HG03108 (cell line): ENCODE data around the gene CHAF1B.

ENCODE experiments used
- ATAC-seq: cut with Tn5 transposase; IDR thresholded peaks from one replicate; pipeline ENCODE4 v1.9.1; 2021; ENCODE audit warnings: moderate library complexity; ENCODE audit not compliant: unreplicated experiment

Gene CHAF1B

DNA sequence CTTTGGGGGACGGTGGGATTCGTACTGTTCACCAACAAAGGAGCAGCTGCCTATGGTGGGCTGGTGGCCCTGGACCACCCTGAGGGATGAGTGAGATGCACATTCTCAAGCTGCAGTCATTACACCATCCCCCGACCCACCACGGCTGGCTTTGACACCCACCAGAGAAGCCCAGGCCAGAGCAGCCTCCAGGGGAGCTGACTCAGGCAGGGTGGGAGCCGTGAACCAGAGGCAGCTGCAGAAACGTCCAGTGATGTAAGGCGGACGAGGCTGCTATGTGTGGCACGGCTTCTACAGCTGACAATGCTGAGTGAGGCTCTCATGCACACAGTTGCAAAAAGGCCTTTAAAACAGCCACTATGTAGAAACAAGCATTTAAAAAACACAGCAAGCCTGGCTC lies 40.1 kb downstream of the CHAF1B start:
- ATAC-seq: no peak

DNA sequence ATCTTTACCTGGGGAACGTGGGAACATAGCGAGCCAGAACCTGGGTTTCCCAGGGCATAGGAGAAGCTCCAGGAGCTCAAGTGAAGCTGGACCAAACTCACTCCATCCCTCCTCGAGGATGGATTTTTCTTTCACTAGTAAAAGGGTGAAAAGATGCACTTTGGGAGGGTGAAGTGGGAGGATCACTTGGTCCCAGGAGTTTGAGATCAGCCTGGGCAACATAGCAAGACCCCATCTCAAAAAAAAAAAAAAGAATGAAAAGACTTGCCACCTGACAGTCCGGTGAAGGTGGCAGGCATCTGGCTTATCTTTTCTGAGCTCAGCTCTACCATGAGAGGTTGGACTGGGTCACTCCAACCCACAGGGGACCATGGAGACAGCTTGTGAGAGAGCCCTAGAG lies 42.3 kb downstream of the CHAF1B start:
- no peak for ATAC-seq

DNA sequence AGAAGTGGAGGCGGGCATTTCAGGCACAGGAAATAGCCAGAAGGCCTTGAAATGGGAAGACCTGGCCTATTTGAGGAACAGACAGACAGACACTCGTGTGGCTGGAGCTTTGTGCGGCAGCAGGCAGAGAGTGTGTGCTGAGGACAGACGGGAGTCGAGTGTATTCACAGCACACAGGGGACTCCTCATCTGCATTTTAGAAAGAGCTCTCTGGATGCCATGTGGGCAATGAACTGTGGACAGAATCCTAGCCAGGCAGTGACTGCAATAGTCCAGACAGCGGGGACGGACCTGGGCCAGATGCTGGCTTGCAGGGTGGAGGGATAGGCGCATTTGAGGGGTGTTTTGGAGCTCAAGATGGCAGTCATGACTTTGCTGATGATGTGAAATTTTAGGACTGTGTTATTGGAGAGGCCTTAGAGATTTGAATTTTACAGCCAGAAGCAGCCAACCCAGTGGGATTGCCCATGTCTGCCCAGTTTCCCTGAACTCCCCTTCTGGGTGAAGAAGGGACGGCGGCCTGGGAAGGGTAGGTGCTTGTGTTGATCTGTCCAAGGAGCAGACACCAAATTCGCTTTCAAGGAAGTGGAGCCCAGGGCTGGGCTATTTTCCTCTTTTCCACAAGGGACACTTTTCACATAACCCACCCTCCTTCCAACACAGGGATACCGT lies 43.7 kb downstream of the CHAF1B start:
- ATAC-seq: no peak

DNA sequence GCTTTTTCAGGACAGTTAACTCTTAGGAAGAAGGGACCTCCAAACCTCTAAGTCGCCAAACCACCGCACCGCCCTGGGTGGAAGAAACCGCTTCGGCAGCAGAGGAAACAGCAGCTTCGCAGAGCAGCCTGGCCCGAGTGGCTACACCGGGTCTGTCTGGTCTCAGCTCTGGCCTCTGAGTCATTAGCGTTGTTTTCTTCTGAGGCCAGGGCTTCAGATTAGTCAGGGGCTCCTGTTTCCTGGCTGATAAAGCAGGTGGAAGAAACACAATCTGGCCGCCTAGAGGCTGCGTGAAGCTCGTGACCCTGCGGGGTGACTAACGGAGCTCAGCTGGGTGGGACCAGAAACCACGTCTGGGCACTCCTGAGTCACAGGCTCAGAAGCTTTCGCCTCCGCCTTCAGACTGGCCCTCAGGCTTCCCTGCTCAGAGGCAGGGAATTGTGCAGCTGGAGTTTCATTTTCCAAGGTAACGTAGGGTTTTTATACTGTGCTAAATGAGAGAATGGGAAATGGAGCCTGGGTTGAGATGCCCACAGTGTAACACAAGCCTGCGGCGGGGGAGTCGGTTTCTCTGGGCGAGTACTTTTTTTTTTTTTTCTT lies 44.9 kb downstream of the CHAF1B start:
- ATAC-seq: peak; percentile 84

DNA sequence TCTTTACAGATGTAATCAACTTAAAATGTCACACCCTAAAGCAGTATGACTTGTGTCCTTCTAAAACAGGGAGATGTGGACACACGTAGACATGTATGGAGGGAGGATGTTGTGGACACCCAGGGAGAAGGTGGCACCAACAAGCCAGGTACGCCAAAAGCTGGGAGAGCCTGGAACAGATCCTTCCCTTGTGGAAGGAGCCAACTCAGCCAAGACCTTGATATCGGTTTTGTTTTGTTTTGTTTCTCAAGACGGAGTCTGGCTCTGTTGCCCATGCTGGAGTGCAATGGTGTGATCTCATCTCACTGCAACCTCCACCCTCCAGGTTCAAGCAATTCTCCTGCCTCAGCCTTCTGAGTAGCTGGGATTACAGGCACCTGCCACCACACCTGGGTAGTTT lies 45.6 kb downstream of the CHAF1B start:
- no peak for ATAC-seq

DNA sequence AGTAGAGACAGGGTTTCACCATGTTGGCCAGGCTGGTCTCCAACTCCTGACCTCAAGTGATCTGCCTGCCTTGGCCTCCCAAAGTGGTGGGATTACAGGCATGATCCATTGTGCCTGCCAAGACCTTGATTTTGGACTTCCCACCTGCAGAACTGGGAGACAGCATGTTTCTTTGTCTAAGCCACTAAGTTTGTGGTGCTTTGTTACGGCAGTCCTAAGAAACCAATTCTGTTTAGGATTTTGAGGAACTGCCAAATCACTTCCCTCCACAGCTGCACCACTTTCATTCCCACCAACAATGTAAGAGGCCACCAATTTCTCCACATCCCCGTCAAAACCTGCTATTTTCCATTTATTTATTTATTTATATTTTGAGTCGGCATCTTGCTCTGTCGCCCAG lies 46.1 kb downstream of the CHAF1B start:
- no peak for ATAC-seq

DNA sequence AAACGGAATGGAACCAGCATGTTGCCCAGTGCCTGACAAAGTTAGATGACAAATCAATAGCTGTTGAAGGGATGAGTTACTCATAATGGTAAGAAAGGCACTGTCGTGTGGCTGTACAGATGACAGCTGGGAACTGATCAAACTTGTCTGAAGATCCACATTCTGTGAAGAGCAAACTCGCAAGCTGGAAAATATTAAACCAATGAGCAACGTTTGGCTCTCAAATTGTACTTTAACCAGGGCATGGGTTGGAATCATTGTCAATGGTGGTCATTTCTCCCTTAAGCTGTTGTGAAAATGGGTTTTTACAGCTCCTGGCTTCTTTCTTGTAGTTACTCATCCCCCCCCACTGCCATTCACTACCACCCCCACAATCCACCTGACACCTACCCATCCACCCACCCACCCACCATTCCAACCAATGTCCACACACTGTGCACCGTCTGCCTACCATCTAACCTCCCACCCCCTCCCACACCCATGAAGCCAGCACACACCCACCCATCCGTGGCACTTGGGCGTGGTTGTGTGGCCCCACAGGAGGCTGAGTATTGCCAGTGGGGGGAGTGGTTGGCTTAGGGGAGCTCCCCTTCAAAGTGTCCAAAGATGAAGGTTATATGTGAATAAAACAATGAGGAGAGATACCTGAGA lies 48.0 kb downstream of the CHAF1B start:
- no peak for ATAC-seq

DNA sequence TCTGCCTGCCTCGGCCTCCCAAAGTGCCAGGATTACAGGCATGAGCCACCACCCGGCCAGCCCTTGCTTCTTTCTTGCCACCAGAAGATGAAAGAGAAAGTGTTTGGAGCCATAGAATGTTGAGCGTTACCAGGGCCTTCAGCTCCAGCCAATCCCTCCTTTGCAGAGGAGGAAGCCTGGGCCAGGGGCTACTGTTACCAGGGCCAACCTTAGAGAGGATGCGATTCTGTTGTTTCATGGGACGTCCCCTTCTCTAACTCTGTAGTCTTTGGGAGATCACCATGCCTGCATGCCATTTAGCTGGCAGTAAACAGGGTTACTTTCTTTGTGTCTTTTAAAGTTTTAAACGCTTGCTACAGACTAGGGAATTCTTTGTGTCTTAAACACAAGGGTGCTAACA lies 49.0 kb downstream of the CHAF1B start:
- no peak for ATAC-seq

DNA sequence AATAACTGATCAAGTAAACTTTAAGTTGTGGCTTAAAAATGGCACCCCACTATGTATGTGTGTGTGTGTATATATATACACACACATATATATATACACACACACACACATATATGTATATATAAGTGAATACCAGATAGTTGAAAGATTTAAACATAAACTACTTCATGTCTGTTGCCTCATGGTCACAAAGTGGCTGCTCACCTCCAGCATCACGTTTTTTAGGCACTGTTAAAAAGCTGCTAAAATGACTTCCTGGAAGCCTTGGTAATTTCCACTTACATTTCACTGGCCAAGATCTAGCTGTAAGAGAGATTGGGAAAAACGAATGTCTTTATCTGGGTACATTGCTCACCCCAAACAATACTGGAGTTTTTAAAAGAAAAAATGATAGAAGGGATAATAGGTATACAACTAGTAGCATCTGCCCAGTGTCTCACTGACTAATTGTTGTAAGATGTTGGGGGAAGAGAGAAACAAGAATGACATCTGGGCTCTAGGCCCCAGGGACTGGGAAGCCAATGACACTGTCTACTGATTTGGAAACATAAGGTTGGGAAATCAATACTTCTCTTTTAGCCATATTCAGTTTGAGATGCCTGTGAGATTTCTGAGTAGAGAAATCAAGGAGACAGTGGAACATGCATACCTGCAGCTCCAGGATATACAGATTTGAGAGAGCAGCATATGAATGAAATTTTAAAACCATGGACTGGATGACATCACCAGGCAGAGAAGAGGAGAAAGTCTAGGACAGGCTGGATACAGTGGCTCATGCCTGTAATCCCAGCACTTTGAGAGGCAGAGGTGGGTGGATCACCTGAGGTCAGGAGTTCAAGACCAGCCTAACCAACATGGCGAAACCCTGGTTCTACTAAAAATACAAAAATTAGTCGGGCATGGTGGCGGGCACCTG lies 51.9 kb downstream of the CHAF1B start:
- ATAC-seq: no peak

DNA sequence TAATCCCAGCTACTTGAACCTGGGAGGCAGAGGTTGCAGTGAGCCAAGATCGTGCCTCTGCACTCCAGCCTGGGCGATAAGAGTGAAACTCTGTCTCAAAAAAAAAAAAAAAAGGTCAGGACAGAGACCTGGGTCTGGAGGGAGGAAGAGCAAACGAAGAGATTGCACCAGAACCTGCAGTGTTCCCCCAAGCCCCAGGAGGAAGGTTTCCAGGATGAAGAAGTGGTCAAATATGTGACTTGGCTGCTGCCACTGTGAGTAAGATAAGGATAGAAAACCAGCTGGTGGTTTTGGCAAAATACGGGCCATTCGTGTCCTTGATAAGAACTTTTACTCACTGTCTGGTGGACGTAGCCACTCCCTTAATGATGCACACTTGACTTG lies 52.5 kb downstream of the CHAF1B start:
- no peak for ATAC-seq

DNA sequence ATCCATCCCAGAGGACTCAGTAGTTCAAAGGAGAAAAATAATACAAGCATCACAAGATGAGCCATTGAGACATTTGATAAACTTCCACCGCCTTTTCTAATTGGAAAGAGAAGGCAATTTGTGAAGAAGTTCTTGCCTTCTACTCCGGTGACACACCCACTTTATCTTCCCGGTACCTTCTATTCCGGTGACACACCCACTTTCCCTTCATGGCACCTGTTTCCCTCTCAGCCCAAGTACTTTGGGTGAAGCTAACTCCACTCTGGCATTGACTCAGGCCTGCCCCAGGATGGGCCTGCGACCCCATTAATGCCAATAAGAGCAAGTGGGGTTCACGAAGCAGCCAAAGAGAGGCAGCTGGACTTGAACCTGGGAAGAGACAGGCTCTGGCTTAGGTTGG lies 56.5 kb downstream of the CHAF1B start:
- no peak for ATAC-seq

DNA sequence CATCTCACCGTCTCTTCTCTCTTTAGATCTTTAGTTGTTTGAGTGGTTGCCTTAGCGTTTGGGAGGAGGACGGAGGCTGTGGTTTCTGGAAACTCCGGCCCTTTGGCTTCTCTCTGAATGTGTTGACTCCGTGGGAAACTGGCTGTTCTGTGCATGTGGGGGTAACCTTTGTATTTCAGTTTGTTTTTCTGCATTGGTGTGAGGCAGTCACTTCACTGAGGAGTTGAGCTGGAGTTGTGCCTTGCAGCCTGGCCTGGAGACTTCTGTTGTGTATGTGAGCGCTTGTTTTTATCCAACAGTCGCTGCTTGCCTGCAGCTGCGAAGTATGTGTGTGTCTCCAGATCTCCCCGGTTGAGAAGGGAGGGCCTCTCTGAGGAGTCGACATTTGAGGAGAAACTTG lies 61.1 kb downstream of the CHAF1B start:
- no peak for ATAC-seq

DNA sequence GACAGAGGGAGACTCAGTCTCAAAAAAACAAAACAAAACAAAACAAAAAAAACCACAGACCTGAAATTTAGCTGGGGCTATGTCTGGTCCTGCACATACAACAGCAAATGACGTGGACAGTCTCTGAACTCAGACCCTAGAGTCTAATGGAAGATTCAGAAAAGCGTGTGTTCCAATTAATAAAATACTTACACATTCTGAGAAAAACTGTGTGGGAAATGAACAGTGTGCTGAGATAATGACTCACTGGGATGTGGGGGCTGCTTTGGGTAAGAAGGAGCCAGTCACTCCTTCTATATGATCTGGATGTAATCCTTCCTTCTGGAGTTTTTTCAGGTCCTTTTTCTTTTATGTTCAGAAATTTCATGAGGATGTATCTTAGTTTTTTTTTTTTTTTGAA lies 65.3 kb downstream of the CHAF1B start:
- ATAC-seq: no peak

DNA sequence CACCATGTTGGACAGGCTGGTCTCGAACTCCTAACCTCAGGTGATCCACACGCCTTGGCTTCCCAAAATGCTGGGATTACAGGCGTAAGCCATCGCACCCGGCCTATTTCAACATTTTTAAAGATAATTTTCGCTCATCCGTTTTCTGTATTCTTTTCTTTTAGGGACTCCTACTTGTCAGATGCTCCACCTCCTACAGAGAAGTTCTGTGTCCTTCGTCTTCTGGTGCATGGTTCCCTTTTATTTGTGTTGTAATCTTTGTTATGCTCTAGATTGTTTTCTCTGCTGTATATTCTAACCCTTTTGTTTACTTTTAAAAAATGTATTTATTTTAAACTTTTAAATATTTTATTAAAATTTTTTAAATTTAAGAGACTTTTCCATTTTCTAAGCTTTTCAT lies 66.3 kb downstream of the CHAF1B start:
- no peak for ATAC-seq

DNA sequence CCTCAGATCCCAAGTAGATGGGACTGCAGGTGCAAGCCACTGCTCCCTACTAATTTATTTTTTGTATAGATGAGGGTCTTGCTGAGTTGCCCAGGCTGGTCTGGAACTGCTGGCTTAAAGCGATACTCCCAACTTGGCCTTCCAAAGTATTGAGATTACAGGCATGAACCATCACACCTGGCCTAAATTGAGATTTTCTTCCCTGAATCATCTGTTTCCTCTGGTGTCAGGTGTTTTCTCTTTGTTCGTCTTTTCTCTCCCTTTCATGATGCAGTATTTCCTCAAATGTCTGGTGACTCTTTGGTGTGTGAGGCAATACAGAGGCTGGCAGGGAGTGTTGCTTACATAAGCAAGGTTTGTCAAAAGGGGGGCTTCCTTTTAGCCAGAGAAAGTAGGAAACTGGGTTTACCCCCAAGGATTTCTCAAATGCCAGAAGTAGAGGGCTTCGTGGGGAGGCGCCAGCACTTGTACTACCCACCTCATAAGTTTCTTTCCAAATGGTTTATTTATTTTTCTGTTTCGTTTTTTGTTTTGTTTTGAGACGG lies 67.2 kb downstream of the CHAF1B start:
- no peak for ATAC-seq

DNA sequence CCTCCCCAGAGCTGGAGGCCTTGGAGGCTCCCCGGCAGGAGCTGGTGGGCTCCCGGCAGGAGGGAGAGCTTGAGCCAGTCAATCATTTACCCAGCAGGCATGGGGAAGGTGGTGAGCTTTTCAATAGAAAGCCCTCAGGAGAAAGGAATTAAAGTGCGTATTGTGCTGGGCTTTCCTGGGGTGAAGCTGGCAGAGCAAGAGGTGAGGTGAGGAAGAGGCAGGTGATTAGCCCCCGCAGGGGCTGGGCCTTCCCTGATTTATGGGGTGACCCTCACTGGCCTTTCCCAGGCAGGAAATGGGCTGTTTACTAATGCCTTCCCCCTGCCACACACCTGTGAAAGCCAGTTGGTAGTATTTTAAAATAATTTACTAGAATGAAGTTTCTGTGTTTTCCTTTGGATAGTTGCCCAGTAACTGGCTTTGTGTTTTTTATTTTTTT lies 68.9 kb downstream of the CHAF1B start:
- no peak for ATAC-seq

DNA sequence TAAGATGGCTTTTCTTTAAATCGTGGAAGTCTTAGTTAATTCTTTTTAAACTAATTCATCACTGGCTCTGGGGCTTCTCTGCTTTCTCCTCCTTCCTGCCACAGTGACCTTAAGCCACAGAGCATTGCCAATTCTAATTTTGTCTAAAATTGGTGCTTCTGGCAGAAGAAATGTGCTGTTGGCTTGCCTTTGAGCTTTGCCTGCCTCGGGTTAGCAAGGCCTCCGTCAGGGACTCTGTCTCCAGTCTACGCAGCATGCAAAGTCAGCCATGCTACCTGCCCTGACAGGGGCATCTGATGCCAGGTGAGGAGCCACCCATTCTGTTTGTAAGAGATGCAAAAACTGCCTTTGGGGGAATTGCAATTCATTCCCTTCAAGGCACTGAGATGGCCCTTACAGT lies 69.5 kb downstream of the CHAF1B start:
- ATAC-seq: no peak

DNA sequence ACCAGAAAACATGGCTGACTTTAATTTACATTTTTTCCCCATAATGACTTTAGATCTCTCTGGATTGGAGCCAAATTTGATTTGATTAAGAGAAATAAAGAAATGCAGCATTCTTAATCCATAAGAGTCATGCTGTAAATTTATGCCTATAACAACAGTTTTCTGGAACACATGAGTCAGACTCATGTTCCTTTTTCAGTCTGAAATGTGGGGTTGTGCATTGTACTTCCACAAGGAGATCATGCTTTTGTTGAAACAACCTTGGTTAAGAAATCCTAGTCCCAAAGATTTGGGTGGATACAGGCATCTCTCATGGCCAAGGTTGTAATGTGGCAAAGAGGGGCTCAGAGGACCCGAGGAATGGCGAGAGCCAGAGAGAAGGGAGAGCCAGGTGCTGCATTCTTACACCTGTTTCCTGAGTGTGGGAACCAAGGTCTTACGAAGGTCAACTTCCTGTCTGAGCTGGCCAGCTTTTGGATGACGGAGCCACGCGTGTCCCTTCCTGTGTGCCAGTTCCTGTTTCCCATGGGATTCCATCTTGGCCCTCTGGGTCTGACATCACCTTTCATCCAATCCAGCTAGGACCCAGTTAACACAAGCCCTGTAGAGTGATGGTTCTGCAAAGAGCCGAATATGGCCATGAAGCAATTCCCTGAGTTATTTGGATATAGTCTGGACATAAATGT lies 71.7 kb downstream of the CHAF1B start:
- ATAC-seq: no peak

DNA sequence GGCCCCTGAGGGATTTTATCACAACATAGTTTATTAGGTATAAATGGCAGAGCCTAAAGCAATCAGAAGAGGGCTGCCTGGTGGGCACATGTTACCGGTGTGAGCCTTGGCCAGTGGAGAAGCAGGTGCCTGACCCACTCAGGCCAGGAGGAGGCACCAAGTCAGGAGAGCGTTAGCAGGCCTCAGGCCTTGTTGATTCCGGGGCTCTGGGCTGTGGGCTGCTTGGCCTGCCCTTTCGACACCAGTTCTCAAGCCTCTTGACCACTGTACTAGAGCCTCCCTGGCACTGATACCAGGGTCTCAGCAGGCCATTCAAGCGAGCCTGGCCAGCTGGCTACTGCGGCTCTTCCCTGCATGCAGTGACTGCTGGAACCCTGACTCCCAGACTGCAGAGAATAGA lies 73.9 kb downstream of the CHAF1B start:
- no peak for ATAC-seq

DNA sequence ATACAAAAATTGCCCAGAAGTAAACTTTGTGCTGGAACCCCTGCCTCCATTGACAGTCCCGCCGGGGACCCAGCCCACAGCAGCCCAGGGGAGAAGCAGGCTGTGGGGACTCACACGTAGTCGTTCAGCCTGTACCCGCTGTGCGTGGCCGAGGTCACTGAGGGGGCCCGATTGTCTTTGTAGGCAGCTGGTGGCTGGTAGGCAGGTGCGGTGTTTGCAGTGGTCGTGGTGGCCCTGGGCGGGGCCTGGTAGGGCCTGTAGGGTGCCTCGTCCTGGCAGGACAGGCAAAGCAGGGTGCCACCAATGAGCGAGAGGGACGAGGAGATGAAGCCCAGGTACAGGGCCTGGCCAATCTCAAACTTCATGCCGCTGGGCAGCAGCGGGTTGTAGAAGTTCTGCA lies 75.7 kb downstream of the CHAF1B start:
- no peak for ATAC-seq
